CD4-positive, alpha-beta T cell (primary cell): ENCODE data around the gene PHF21B. TPM values are rescaled to one million over a fixed set of nuclear protein-coding genes. Genes with fewer than 3 reads are reported as not detected.

Source experiments
- ATAC-seq: fragments of 200-7000 bp; cut with Tn5 transposase; one replicate; pipeline ENCODE4 v1.10.0; 2022; ENCODE audit warnings: mild to moderate bottlenecking; ENCODE audit not compliant: poor library complexity
- CTCF ChIA-PET: fragments of 350-600 bp; sonication (Branson Sonifier 250); formaldehyde crosslinking; loops from one replicate; lab custom pipeline; 2021; ENCODE audit warnings: antibody characterized with exemption, inconsistent platforms; lab: Charles Lee
- POLR2A ChIA-PET: fragments of 350-600 bp; sonication (Branson Sonifier 250); formaldehyde crosslinking; loops from one replicate; lab custom pipeline; 2021; ENCODE audit warnings: antibody characterized with exemption, inconsistent platforms; lab: Charles Lee
- DNase-seq, 14 experiments: peaks; one replicate each; pipeline ENCODE4 v3.0.0-alpha.2; 2013 to 2020; ENCODE audit warnings: mixed read lengths in 2 of 14
- H3K27ac ChIP-seq, 2 donors: one replicate each; pipeline versions ENCODE4 v1.5.1 to v1.7.0; 2013; ENCODE audit warnings: low read length in 2 of 2, low read depth in 1 of 2, mild to moderate bottlenecking in 1 of 2
- H3K27me3 ChIP-seq, 2 experiments: 1 replicate in 1 of 2; 2 replicates in 1 of 2; pipeline versions ENCODE4 v1.6.1 to v1.7.0; 2013; ENCODE audit warnings: low read length in 2 of 2, control low read depth in 1 of 2, mild to moderate bottlenecking in 1 of 2, moderate library complexity in 1 of 2; ENCODE audit not compliant: insufficient read depth in 2 of 2, control insufficient read depth in 1 of 2
- H3K36me3 ChIP-seq: one replicate; pipeline ENCODE4 v1.6.1; 2013; ENCODE audit warnings: low read length, control low read depth; ENCODE audit not compliant: insufficient read depth
- H3K4me1 ChIP-seq: one replicate; pipeline ENCODE4 v1.6.1; 2013; ENCODE audit warnings: low read length, control low read depth; ENCODE audit not compliant: insufficient read depth
- H3K4me3 ChIP-seq: one replicate; pipeline ENCODE4 v1.5.1; 2013; ENCODE audit warnings: mild to moderate bottlenecking, low read length, moderate library complexity
- H3K9me3 ChIP-seq, 2 experiments: 1 replicate in 1 of 2; 2 replicates in 1 of 2; pipeline versions ENCODE4 v1.6.1 to v1.7.0; 2013; ENCODE audit warnings: low read length in 2 of 2, mild to moderate bottlenecking in 2 of 2, control low read depth in 1 of 2, moderate library complexity in 1 of 2; ENCODE audit not compliant: control insufficient read depth in 1 of 2, insufficient read depth in 1 of 2
- H3K27ac Mint-ChIP-seq: one replicate; pipeline ENCODE4 v1.8.0; 2020; ENCODE audit warnings: mixed read lengths
- H3K27me3 Mint-ChIP-seq: one replicate; pipeline ENCODE4 v1.8.0; 2021; ENCODE audit warnings: mixed read lengths
- H3K36me3 Mint-ChIP-seq: one replicate; pipeline ENCODE4 v1.8.0; 2021; ENCODE audit warnings: low read depth, mixed read lengths
- H3K4me1 Mint-ChIP-seq: one replicate; pipeline ENCODE4 v1.8.0; 2021; ENCODE audit warnings: low read depth, mixed read lengths
- H3K4me3 Mint-ChIP-seq: one replicate; pipeline ENCODE4 v1.8.0; 2020; ENCODE audit warnings: mild to moderate bottlenecking, mixed read lengths
- H3K9me3 Mint-ChIP-seq: one replicate; pipeline ENCODE4 v1.8.0; 2020; ENCODE audit warnings: mixed read lengths
- CTCF ChIP-seq: fragments of 200-600 bp; IDR thresholded peaks from one replicate; pipeline ENCODE4 v1.8.0; 2022; ENCODE audit warnings: antibody characterized with exemption, mild to moderate bottlenecking
- intact Hi-C, 2 experiments: fragments of 100-400 bp; cut with DNase I in 1 of 2; cut with micrococcal nuclease in 1 of 2; formaldehyde crosslinking; loops; one replicate each; pipeline versions ENCODE4 v1.15.1 to v1.9.0; 2023 to 2025; cut with DNase I, micrococcal nuclease
- total RNA-seq, 174 experiments: library from RNA in 2 of 174; stranded (reverse) in 2 of 174; gene quantifications; one replicate each; pipeline ENCODE4 v1.2.3 and lab custom pipeline; 2021 to 2026

The PHF21B gene
- total RNA-seq, 2 experiments from 2014 or later: not detected

GRCh38 chr22:44956840-44957767 is 52.7 kb downstream of the PHF21B start:
- Mint-ChIP-seq H3K36me3 (no peaks in the 10 kb centered on the region), H3K9me3 (no peaks in the 10 kb centered on the region), H3K27me3 (peaks cover 3% of the 10 kb centered on the region), H3K27ac (no peak overlapping the region), H3K4me3 (no peak overlapping the region), H3K4me1 (no peaks in the 10 kb centered on the region)
- intact Hi-C loops: no loop called here
- no peak for TF ChIP-seq CTCF
- H3K9me3 ChIP-seq: no peaks in the 10 kb centered on the region
- H3K36me3 ChIP-seq: no peaks in the 10 kb centered on the region
- no peak overlapping the region for H3K27ac ChIP-seq
- peaks cover 0 to 5% of the 10 kb centered on the region in 2 experiments for H3K27me3 ChIP-seq
- H3K4me1 ChIP-seq: no peaks in the 10 kb centered on the region
- DNase-seq (no peak), ATAC-seq (no peak)
- no peak overlapping the region for H3K4me3 ChIP-seq
- CTCF ChIA-PET: no interaction called here
- POLR2A ChIA-PET: no interaction called here

DNA sequence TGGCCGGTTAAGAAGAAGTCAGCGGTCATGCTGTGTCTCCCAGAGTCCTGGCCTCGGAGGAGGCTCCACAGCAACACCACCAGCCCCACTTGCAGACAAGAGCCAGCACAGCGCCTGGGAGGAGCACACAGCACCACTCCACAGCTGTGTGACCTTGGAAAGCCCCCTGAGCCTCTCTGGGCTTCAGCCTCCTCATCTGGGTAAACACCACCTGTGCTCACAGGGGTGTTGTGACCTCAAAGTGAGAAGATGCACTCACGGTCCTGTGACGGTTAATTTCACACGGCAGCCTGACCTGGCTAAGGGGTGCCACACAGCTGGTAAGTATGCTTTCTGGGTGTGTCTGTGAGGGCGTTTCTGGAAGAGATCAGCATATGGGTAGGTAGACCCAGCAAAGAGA is 54.7 kb downstream of the PHF21B start:
- Histone ChIP-seq H3K27ac (no peak overlapping the region), H3K4me3 (no peak overlapping the region), H3K27me3 (peaks cover 0 to 5% of the 10 kb centered on the region in 2 experiments), H3K36me3 (no peaks in the 10 kb centered on the region), H3K4me1 (no peaks in the 10 kb centered on the region), H3K9me3 (peaks cover 0 to 5% of the 10 kb centered on the region in 2 experiments)
- intact Hi-C loops: loop anchor here in 1 of 2 experiments (2.0 kb wide), 1 partner anchor 30 kb away; no protein-coding TSS in a partner anchor
- no peak for TF ChIP-seq CTCF
- no peak overlapping the region for H3K4me3 Mint-ChIP-seq
- H3K4me1 Mint-ChIP-seq: no peaks in the 10 kb centered on the region
- CTCF ChIA-PET: no interaction called here
- no peak for DNase-seq
- no peaks in the 10 kb centered on the region for H3K9me3 Mint-ChIP-seq
- POLR2A ChIA-PET: no interaction called here
- no peaks in the 10 kb centered on the region for H3K27me3 Mint-ChIP-seq
- H3K36me3 Mint-ChIP-seq: no peaks in the 10 kb centered on the region
- no peak overlapping the region for H3K27ac Mint-ChIP-seq
- no peak for ATAC-seq

DNA sequence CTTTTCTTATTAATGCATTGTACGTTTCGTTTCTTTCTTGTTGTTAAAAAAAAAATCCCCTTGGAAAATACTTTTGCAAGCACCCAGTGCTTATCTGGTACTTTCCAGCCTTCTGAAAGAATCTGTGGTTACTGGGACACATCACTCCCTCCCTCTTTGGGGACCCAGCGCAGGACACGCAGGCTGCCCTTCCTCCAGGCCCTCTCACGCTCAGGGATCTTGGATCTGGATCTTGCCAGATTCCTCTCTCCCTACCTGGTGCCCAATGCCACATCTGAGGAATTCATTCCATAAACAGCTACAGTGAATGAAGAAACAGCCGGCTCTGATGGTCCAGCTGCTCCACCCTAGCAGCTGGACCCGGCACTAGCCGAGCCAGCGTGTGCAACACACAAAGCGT is 55.7 kb downstream of the PHF21B start:
- no peak overlapping the region for H3K4me3 ChIP-seq
- intact Hi-C loops: loop anchor here in 1 of 2 experiments (2.0 kb wide), 1 partner anchor 31 kb away; no protein-coding TSS in a partner anchor
- H3K4me1 Mint-ChIP-seq: no peaks in the 10 kb centered on the region
- no peaks in the 10 kb centered on the region for H3K27me3 Mint-ChIP-seq
- ChIA-PET CTCF (no interaction called here), POLR2A (no interaction called here)
- ATAC-seq (no peak), DNase-seq (no peak)
- H3K4me1 ChIP-seq: no peaks in the 10 kb centered on the region
- H3K27me3 ChIP-seq: peaks cover 0 to 5% of the 10 kb centered on the region in 2 experiments
- no peak for TF ChIP-seq CTCF
- H3K36me3 ChIP-seq: no peaks in the 10 kb centered on the region
- no peaks in the 10 kb centered on the region for H3K9me3 Mint-ChIP-seq
- H3K27ac ChIP-seq: no peak overlapping the region
- H3K9me3 ChIP-seq: peaks cover 0 to 5% of the 10 kb centered on the region in 2 experiments
- H3K27ac Mint-ChIP-seq: no peak overlapping the region
- H3K36me3 Mint-ChIP-seq: no peaks in the 10 kb centered on the region
- no peak overlapping the region for H3K4me3 Mint-ChIP-seq
